ENCODE measurements around the gene HAND1.

HAND1 gene

GRCh38 chr5:154514331-154514730 is 36.3 kb upstream of the HAND1 start:
- H3K4me3 Mint-ChIP-seq = no peak overlapping the region

GRCh38 chr5:154513669-154514084 is 35.6 kb upstream of the HAND1 start:
- Mint-ChIP-seq H3K9me3 (ENCODE audit: low read depth) (no peaks in the 10 kb centered on the region), H3K4me3 (no peak overlapping the region), H3K27me3 (peaks cover 7% of the 10 kb centered on the region), H3K36me3 (no peaks in the 10 kb centered on the region), H3K27ac (no peak overlapping the region), H3K4me1 (ENCODE audit: low read depth) (peaks cover 6% of the 10 kb centered on the region)

More at GRCh38 chr5:154514331-154514730, 36.3 kb upstream of the HAND1 start:
- no peaks in the 10 kb centered on the region for H3K9me3 Mint-ChIP-seq (ENCODE audit: low read depth)
- peaks cover 10% of the 10 kb centered on the region for H3K27me3 Mint-ChIP-seq
- no peak overlapping the region for H3K27ac Mint-ChIP-seq
- H3K36me3 Mint-ChIP-seq = no peaks in the 10 kb centered on the region
- H3K4me1 Mint-ChIP-seq (ENCODE audit: low read depth) = peaks cover 6% of the 10 kb centered on the region

- no peaks in the 10 kb centered on the region for H3K9me3 Mint-ChIP-seq (ENCODE audit: low read depth)
- peaks cover 6% of the 10 kb centered on the region for H3K27me3 Mint-ChIP-seq
- H3K36me3 Mint-ChIP-seq = no peaks in the 10 kb centered on the region
- no peak overlapping the region for H3K27ac Mint-ChIP-seq
- no peak overlapping the region for H3K4me3 Mint-ChIP-seq
- peaks cover 6% of the 10 kb centered on the region for H3K4me1 Mint-ChIP-seq (ENCODE audit: low read depth)
These were observed 34.0 kb upstream of the HAND1 start for GRCh38 chr5:154511984-154512383.

- H3K4me3 Mint-ChIP-seq = no peak overlapping the region
- no peaks in the 10 kb centered on the region for H3K9me3 Mint-ChIP-seq (ENCODE audit: low read depth)
- no peaks in the 10 kb centered on the region for H3K36me3 Mint-ChIP-seq
- H3K27me3 Mint-ChIP-seq = peaks cover 6% of the 10 kb centered on the region
- no peak overlapping the region for H3K27ac Mint-ChIP-seq
- peaks cover 6% of the 10 kb centered on the region for H3K4me1 Mint-ChIP-seq (ENCODE audit: low read depth)
These were observed 31.9 kb upstream of the HAND1 start for GRCh38 chr5:154509784-154510555.

- Mint-ChIP-seq H3K4me3 (no peak overlapping the region), H3K27ac (no peak overlapping the region), H3K4me1 (ENCODE audit: low read depth) (no peaks in the 10 kb centered on the region), H3K27me3 (no peaks in the 10 kb centered on the region), H3K36me3 (no peaks in the 10 kb centered on the region), H3K9me3 (ENCODE audit: low read depth) (no peaks in the 10 kb centered on the region)
These were observed 30.1 kb upstream of the HAND1 start for GRCh38 chr5:154508114-154508513.

- Mint-ChIP-seq H3K27me3 (peaks cover 2% of the 10 kb centered on the region), H3K27ac (no peak overlapping the region), H3K9me3 (ENCODE audit: low read depth) (no peaks in the 10 kb centered on the region), H3K4me3 (no peak overlapping the region), H3K36me3 (no peaks in the 10 kb centered on the region), H3K4me1 (ENCODE audit: low read depth) (no peaks in the 10 kb centered on the region)
These were observed 28.7 kb upstream of the HAND1 start for GRCh38 chr5:154506716-154507080.

- Mint-ChIP-seq H3K36me3 (no peaks in the 10 kb centered on the region), H3K9me3 (ENCODE audit: low read depth) (no peaks in the 10 kb centered on the region), H3K4me3 (no peak overlapping the region), H3K27ac (no peak overlapping the region), H3K4me1 (ENCODE audit: low read depth) (no peaks in the 10 kb centered on the region), H3K27me3 (peaks cover 2% of the 10 kb centered on the region)
These were observed 28.2 kb upstream of the HAND1 start for GRCh38 chr5:154506049-154506715.

- H3K9me3 Mint-ChIP-seq (ENCODE audit: low read depth) = no peaks in the 10 kb centered on the region
- peaks cover 2% of the 10 kb centered on the region for H3K27me3 Mint-ChIP-seq
- H3K4me1 Mint-ChIP-seq (ENCODE audit: low read depth) = no peaks in the 10 kb centered on the region
- no peak overlapping the region for H3K27ac Mint-ChIP-seq
- H3K4me3 Mint-ChIP-seq = no peak overlapping the region
- no peaks in the 10 kb centered on the region for H3K36me3 Mint-ChIP-seq
These were observed 27.5 kb upstream of the HAND1 start for GRCh38 chr5:154505567-154505966.

- no peak overlapping the region for H3K27ac Mint-ChIP-seq
- H3K4me1 Mint-ChIP-seq (ENCODE audit: low read depth) = no peaks in the 10 kb centered on the region
- no peaks in the 10 kb centered on the region for H3K36me3 Mint-ChIP-seq
- no peak overlapping the region for H3K4me3 Mint-ChIP-seq
- peaks cover 2% of the 10 kb centered on the region for H3K27me3 Mint-ChIP-seq
- no peaks in the 10 kb centered on the region for H3K9me3 Mint-ChIP-seq (ENCODE audit: low read depth)
These were observed 25.6 kb upstream of the HAND1 start for GRCh38 chr5:154503698-154504039.

- no peaks in the 10 kb centered on the region for H3K4me1 Mint-ChIP-seq (ENCODE audit: low read depth)
- H3K4me3 Mint-ChIP-seq = no peak overlapping the region
- H3K27me3 Mint-ChIP-seq = peaks cover 6% of the 10 kb centered on the region
These were observed 24.2 kb upstream of the HAND1 start for GRCh38 chr5:154502180-154502579.

GRCh38 chr5:154501566-154501965 is 23.5 kb upstream of the HAND1 start:
- Mint-ChIP-seq H3K4me1 (ENCODE audit: low read depth) (no peaks in the 10 kb centered on the region), H3K9me3 (ENCODE audit: low read depth) (no peaks in the 10 kb centered on the region), H3K4me3 (no peak overlapping the region)

More at GRCh38 chr5:154502180-154502579, 24.2 kb upstream of the HAND1 start:
- Mint-ChIP-seq H3K9me3 (ENCODE audit: low read depth) (no peaks in the 10 kb centered on the region), H3K27ac (no peak overlapping the region), H3K36me3 (no peaks in the 10 kb centered on the region)

GRCh38 chr5:154498994-154499393 is 21.0 kb upstream of the HAND1 start:
- Mint-ChIP-seq H3K27me3 (peaks cover 11% of the 10 kb centered on the region), H3K27ac (no peak overlapping the region), H3K9me3 (ENCODE audit: low read depth) (no peaks in the 10 kb centered on the region), H3K4me3 (no peak overlapping the region), H3K4me1 (ENCODE audit: low read depth) (no peaks in the 10 kb centered on the region), H3K36me3 (no peaks in the 10 kb centered on the region)

More at GRCh38 chr5:154501566-154501965, 23.5 kb upstream of the HAND1 start:
- Mint-ChIP-seq H3K27me3 (peaks cover 6% of the 10 kb centered on the region), H3K27ac (no peak overlapping the region), H3K36me3 (no peaks in the 10 kb centered on the region)

- H3K27ac Mint-ChIP-seq = no peak overlapping the region
- H3K4me1 Mint-ChIP-seq (ENCODE audit: low read depth) = no peaks in the 10 kb centered on the region
- peaks cover 15% of the 10 kb centered on the region for H3K27me3 Mint-ChIP-seq
- no peaks in the 10 kb centered on the region for H3K9me3 Mint-ChIP-seq (ENCODE audit: low read depth)
- H3K36me3 Mint-ChIP-seq = no peaks in the 10 kb centered on the region
- H3K4me3 Mint-ChIP-seq = no peak overlapping the region
These were observed 20.6 kb upstream of the HAND1 start for GRCh38 chr5:154498591-154498990.

GRCh38 chr5:154494036-154494435 is 16.0 kb upstream of the HAND1 start:
- peaks cover 28% of the 10 kb centered on the region for H3K27me3 Mint-ChIP-seq
- H3K36me3 Mint-ChIP-seq = no peaks in the 10 kb centered on the region
- no peak overlapping the region for H3K4me3 Mint-ChIP-seq
- H3K4me1 Mint-ChIP-seq (ENCODE audit: low read depth) = no peaks in the 10 kb centered on the region
- H3K27ac Mint-ChIP-seq = no peak overlapping the region
- no peaks in the 10 kb centered on the region for H3K9me3 Mint-ChIP-seq (ENCODE audit: low read depth)

- no peaks in the 10 kb centered on the region for H3K36me3 Mint-ChIP-seq
- H3K27ac Mint-ChIP-seq = no peak overlapping the region
- peaks cover 32% of the 10 kb centered on the region for H3K27me3 Mint-ChIP-seq
- no peak overlapping the region for H3K4me3 Mint-ChIP-seq
- H3K9me3 Mint-ChIP-seq (ENCODE audit: low read depth) = no peaks in the 10 kb centered on the region
- no peaks in the 10 kb centered on the region for H3K4me1 Mint-ChIP-seq (ENCODE audit: low read depth)
These were observed 15.2 kb upstream of the HAND1 start for GRCh38 chr5:154493274-154493673.

- H3K27ac Mint-ChIP-seq = no peak overlapping the region
- H3K4me1 Mint-ChIP-seq (ENCODE audit: low read depth) = peaks cover 8% of the 10 kb centered on the region
- no peaks in the 10 kb centered on the region for H3K9me3 Mint-ChIP-seq (ENCODE audit: low read depth)
- H3K4me3 Mint-ChIP-seq = no peak overlapping the region
- H3K27me3 Mint-ChIP-seq = peaks cover 33% of the 10 kb centered on the region
- H3K36me3 Mint-ChIP-seq = no peaks in the 10 kb centered on the region
These were observed 13.9 kb upstream of the HAND1 start for GRCh38 chr5:154491941-154492340.
